Type B pancreatic cell (in vitro differentiated cells): ENCODE data around the gene EFNB3. TPM values are rescaled to one million over a fixed set of nuclear protein-coding genes. Genes with fewer than 3 reads are reported as not detected.
A peak's percentile ranks its signal among the peaks of the same experiment; 100 is the strongest.

Source experiments
- DNase-seq: peaks from one replicate; pipeline ENCODE4 v3.0.0; 2021; ENCODE audit warnings: mixed read lengths; ENCODE audit not compliant: unreplicated experiment; ENCODE audit errors: extremely low spot score
- H3K27ac Mint-ChIP-seq: 2 replicates; pipeline ENCODE4 v1.8.0; 2021; ENCODE audit warnings: mild to moderate bottlenecking, mixed read lengths
- H3K27me3 Mint-ChIP-seq: 2 replicates; pipeline ENCODE4 v1.8.0; 2021; ENCODE audit warnings: mixed read lengths
- H3K36me3 Mint-ChIP-seq: 2 replicates; pipeline ENCODE4 v1.8.0; 2021; ENCODE audit warnings: mixed read lengths
- H3K4me1 Mint-ChIP-seq: one replicate; pipeline ENCODE4 v1.8.0; 2021; ENCODE audit warnings: mixed read lengths; ENCODE audit not compliant: unreplicated experiment
- H3K4me3 Mint-ChIP-seq: 2 replicates; pipeline ENCODE4 v1.8.0; 2021; ENCODE audit warnings: mild to moderate bottlenecking, mixed read lengths
- H3K9me3 Mint-ChIP-seq: 2 replicates; pipeline ENCODE4 v1.8.0; 2021; ENCODE audit warnings: mixed read lengths
- CTCF ChIP-seq: fragments of 200-600 bp; sonication (generic); conservative IDR thresholded peaks from 2 replicates; pipeline ENCODE4 v1.5.0; 2021; ENCODE audit warnings: antibody characterized with exemption, mild to moderate bottlenecking
- total RNA-seq: library from RNA; stranded (reverse); gene quantifications from 2 replicates; pipeline ENCODE4 v1.2.1, GENCODE V29; 2021; ENCODE audit warnings: low replicate concordance

The EFNB3 gene
- total RNA-seq, 1 donor from 2014 or later, result 79.5 TPM

GRCh38 chr17:7707858-7708750 lies 3.1 kb downstream of the EFNB3 start:
- TF ChIP-seq CTCF, result no peak
- DNase-seq, result no peak
- no peak overlapping the region for H3K27ac Mint-ChIP-seq
- H3K9me3 Mint-ChIP-seq, result no peaks in the 10 kb centered on the region
- H3K4me1 Mint-ChIP-seq, result peaks cover 47% of the 10 kb centered on the region
- peaks cover 34% of the 10 kb centered on the region for H3K27me3 Mint-ChIP-seq
- peaks cover 4% of the 10 kb centered on the region for H3K36me3 Mint-ChIP-seq
- H3K4me3 Mint-ChIP-seq, result peak overlapping the region; percentile 45

- Mint-ChIP-seq H3K4me1 (peaks cover 42% of the 10 kb centered on the region), H3K27me3 (peaks cover 35% of the 10 kb centered on the region)
Measured at GRCh38 chr17:7709031-7709430, 4.0 kb downstream of the EFNB3 start.

GRCh38 chr17:7710301-7710700 lies 5.3 kb downstream of the EFNB3 start:
- no peak for TF ChIP-seq CTCF
- H3K9me3 Mint-ChIP-seq, result no peaks in the 10 kb centered on the region
- H3K4me1 Mint-ChIP-seq, result peaks cover 39% of the 10 kb centered on the region
- peaks cover 39% of the 10 kb centered on the region for H3K27me3 Mint-ChIP-seq
- peaks cover 4% of the 10 kb centered on the region for H3K36me3 Mint-ChIP-seq
- no peak for DNase-seq
- H3K4me3 Mint-ChIP-seq, result no peak overlapping the region
- no peak overlapping the region for H3K27ac Mint-ChIP-seq

More at GRCh38 chr17:7709031-7709430, 4.0 kb downstream of the EFNB3 start:
- Mint-ChIP-seq H3K4me3 (no peak overlapping the region), H3K9me3 (no peaks in the 10 kb centered on the region), H3K27ac (no peak overlapping the region), H3K36me3 (peaks cover 4% of the 10 kb centered on the region)
- TF ChIP-seq CTCF, result no peak
- no peak for DNase-seq

GRCh38 chr17:7711051-7711755 lies 6.2 kb downstream of the EFNB3 start:
- Mint-ChIP-seq H3K27ac (no peak overlapping the region), H3K27me3 (peaks cover 39% of the 10 kb centered on the region), H3K9me3 (no peaks in the 10 kb centered on the region), H3K4me3 (no peak overlapping the region), H3K4me1 (peaks cover 41% of the 10 kb centered on the region), H3K36me3 (peaks cover 4% of the 10 kb centered on the region)
- TF ChIP-seq CTCF, result peak; percentile 66
- no peak for DNase-seq

- H3K9me3 Mint-ChIP-seq, result no peaks in the 10 kb centered on the region
- no peak for TF ChIP-seq CTCF
- peaks cover 4% of the 10 kb centered on the region for H3K36me3 Mint-ChIP-seq
- H3K4me3 Mint-ChIP-seq, result peak overlapping the region; percentile 74
- H3K27me3 Mint-ChIP-seq, result peaks cover 32% of the 10 kb centered on the region
- no peak for DNase-seq
- no peak overlapping the region for H3K27ac Mint-ChIP-seq
- H3K4me1 Mint-ChIP-seq, result peaks cover 42% of the 10 kb centered on the region
Measured at GRCh38 chr17:7712111-7712771, 7.2 kb downstream of the EFNB3 start.
